HG02885 (cell line): ENCODE measurements around the gene EEF1AKMT3.
"Not testable (repeated sequence)": the region's sequence is repeated elsewhere in the genome, so short reads cannot be mapped to it uniquely, and the experiment has no call there.

Source experiments
- ATAC-seq: cut with Tn5 transposase; IDR thresholded peaks from one replicate; pipeline ENCODE4 v1.9.1; 2021; ENCODE audit warnings: mild to moderate bottlenecking; ENCODE audit not compliant: unreplicated experiment, poor library complexity

The EEF1AKMT3 gene

GRCh38 chr12:57813111-57813970 lies 40.9 kb downstream of the EEF1AKMT3 start:
- ATAC-seq, result no peak

GRCh38 chr12:57813971-57814772 lies 41.8 kb downstream of the EEF1AKMT3 start:
- ATAC-seq, result no peak

GRCh38 chr12:57815177-57816000 lies 43.0 kb downstream of the EEF1AKMT3 start:
- no peak for ATAC-seq

- no peak for ATAC-seq
Measured at GRCh38 chr12:57816001-57816854, 43.8 kb downstream of the EEF1AKMT3 start.

GRCh38 chr12:57816855-57817151 lies 44.4 kb downstream of the EEF1AKMT3 start:
- ATAC-seq, result no peak

GRCh38 chr12:57817261-57817989 lies 45.0 kb downstream of the EEF1AKMT3 start:
- ATAC-seq, result no peak

GRCh38 chr12:57817990-57818331 lies 45.5 kb downstream of the EEF1AKMT3 start:
- not testable (repeated sequence) for ATAC-seq

- not testable (repeated sequence) for ATAC-seq
Measured at GRCh38 chr12:57820119-57820518, 47.7 kb downstream of the EEF1AKMT3 start.

GRCh38 chr12:57821015-57821414 lies 48.6 kb downstream of the EEF1AKMT3 start:
- ATAC-seq, result not testable (repeated sequence)

GRCh38 chr12:57821474-57822214 lies 49.2 kb downstream of the EEF1AKMT3 start:
- ATAC-seq, result no peak

- ATAC-seq, result no peak
Measured at GRCh38 chr12:57822392-57823130, 50.1 kb downstream of the EEF1AKMT3 start.

- ATAC-seq, result no peak
Measured at GRCh38 chr12:57823131-57823907, 50.9 kb downstream of the EEF1AKMT3 start.

- no peak for ATAC-seq
Measured at GRCh38 chr12:57823908-57824640, 51.7 kb downstream of the EEF1AKMT3 start.

- ATAC-seq, result no peak
Measured at GRCh38 chr12:57825451-57825850, 53.0 kb downstream of the EEF1AKMT3 start.

GRCh38 chr12:57826400-57826799 lies 54.0 kb downstream of the EEF1AKMT3 start:
- ATAC-seq, result no peak

- ATAC-seq, result no peak
Measured at GRCh38 chr12:57826966-57827365, 54.6 kb downstream of the EEF1AKMT3 start.
